Breast epithelium (tissue), 4 donors: ENCODE data around the gene GPR31. TPM values are rescaled to one million over a fixed set of nuclear protein-coding genes. Genes with fewer than 3 reads are reported as not detected.

Source experiments
- DNase-seq, 2 donors: peaks; one replicate each; pipeline ENCODE4 v3.0.0-alpha.2; 2019; ENCODE audit warnings: low spot score in 2 of 2
- H3K27ac ChIP-seq, 2 donors: fragments of 200-600 bp; sonication (generic) in 1 of 2; one replicate each; pipeline ENCODE4 v1.5.1; 2016 to 2019; ENCODE audit warnings: mild to moderate bottlenecking in 1 of 2
- H3K27me3 ChIP-seq, 2 donors: fragments of 200-600 bp; sonication (generic) in 1 of 2; one replicate each; pipeline versions ENCODE4 v1.5.1 to v1.6.0; 2017 to 2019; ENCODE audit warnings: control low read depth in 1 of 2, mild to moderate bottlenecking in 1 of 2
- H3K36me3 ChIP-seq: fragments of 200-600 bp; one replicate; pipeline ENCODE4 v1.5.1; 2019
- H3K4me1 ChIP-seq, 2 donors: fragments of 200-600 bp; sonication (generic); one replicate each; pipeline ENCODE4 v1.5.1; 2016 to 2019; ENCODE audit warnings: control low read depth in 1 of 2
- H3K4me3 ChIP-seq, 3 donors: fragments of 200-600 bp; sonication (generic); 1 replicate in 2 of 3; 2 replicates in 1 of 3; pipeline ENCODE4 v1.5.1; 2016 to 2019; ENCODE audit warnings: mild to moderate bottlenecking in 3 of 3, moderate library complexity in 2 of 3
- H3K9me3 ChIP-seq, 2 donors: fragments of 200-600 bp; sonication (generic) in 1 of 2; one replicate each; pipeline ENCODE4 v1.5.1; 2016 to 2019; ENCODE audit warnings: control low read depth in 1 of 2
- CTCF ChIP-seq, 3 donors: fragments of 450-650 bp; IDR thresholded peaks; one replicate each; pipeline ENCODE4 v1.5.1; 2016 to 2017; ENCODE audit warnings: antibody characterized with exemption in 3 of 3, mild to moderate bottlenecking in 3 of 3, moderate library complexity in 3 of 3
- POLR2A ChIP-seq: fragments of 450-650 bp; IDR thresholded peaks from one replicate; pipeline ENCODE4 v1.6.1; 2016; ENCODE audit warnings: antibody characterized with exemption, mild to moderate bottlenecking, moderate library complexity
- POLR2AphosphoS5 ChIP-seq, 3 donors: sonication (generic); formaldehyde crosslinking; IDR thresholded peaks; one replicate each; pipeline ENCODE4 v1.6.1; 2017; ENCODE audit warnings: antibody characterized with exemption in 3 of 3
- intact Hi-C: fragments of 100-400 bp; cut with DNase I; formaldehyde crosslinking; loops from one replicate; pipeline ENCODE4 v1.15.1; 2023; ENCODE audit warnings: low total_unique reads
- total RNA-seq, 3 donors: library from RNA; depleted of rRNA; stranded (reverse); fragments of >200 nt; gene quantifications; one replicate each; pipeline ENCODE4 v1.1.0, GENCODE V29; 2016

The GPR31 gene
- total RNA-seq, 3 donors from 2014 or later, result not detected

- no peak for TF ChIP-seq POLR2AphosphoS5 (IDR thresholded peaks at IDR 0.05)
- TF ChIP-seq POLR2A, result no peak
- no peak for TF ChIP-seq CTCF (IDR thresholded peaks at IDR 0.05)
- intact Hi-C loops, result no loop called here
- no peaks in the 10 kb centered on the region for H3K27me3 ChIP-seq
- no peaks in the 10 kb centered on the region for H3K36me3 ChIP-seq
- no peaks in the 10 kb centered on the region for H3K9me3 ChIP-seq
- no peaks in the 10 kb centered on the region for H3K4me1 ChIP-seq
- H3K27ac ChIP-seq, result no peak overlapping the region
- no peak for DNase-seq
- H3K4me3 ChIP-seq, result no peak overlapping the region
Measured at GRCh38 chr6:167109651-167110050, 48.1 kb downstream of the GPR31 start.

- no peak overlapping the region for H3K27ac ChIP-seq
- no peaks in the 10 kb centered on the region for H3K36me3 ChIP-seq
- no peak overlapping the region for H3K4me3 ChIP-seq
- no peaks in the 10 kb centered on the region for H3K9me3 ChIP-seq
- TF ChIP-seq POLR2AphosphoS5 (IDR thresholded peaks at IDR 0.05), result no peak
- TF ChIP-seq POLR2A, result no peak
- no peak for TF ChIP-seq CTCF (IDR thresholded peaks at IDR 0.05)
- no peaks in the 10 kb centered on the region for H3K4me1 ChIP-seq
- peak in 1 of 2 donors; percentile 24 for DNase-seq
- H3K27me3 ChIP-seq, result no peaks in the 10 kb centered on the region
- intact Hi-C loops, result no loop called here
Measured at GRCh38 chr6:167108278-167108677, 49.5 kb downstream of the GPR31 start.

- no peaks in the 10 kb centered on the region for H3K9me3 ChIP-seq
- no peaks in the 10 kb centered on the region for H3K27me3 ChIP-seq
- no peak overlapping the region for H3K4me3 ChIP-seq
- no peaks in the 10 kb centered on the region for H3K4me1 ChIP-seq
- no peak for TF ChIP-seq CTCF (IDR thresholded peaks at IDR 0.05)
- TF ChIP-seq POLR2A, result no peak
- no peak for TF ChIP-seq POLR2AphosphoS5 (IDR thresholded peaks at IDR 0.05)
- H3K36me3 ChIP-seq, result no peaks in the 10 kb centered on the region
- no peak overlapping the region for H3K27ac ChIP-seq
- intact Hi-C loops, result no loop called here
- peak in 1 of 2 donors; percentile 7 for DNase-seq
Measured at GRCh38 chr6:167107787-167108186, 50.0 kb downstream of the GPR31 start.

GRCh38 chr6:167106406-167106805, 51.4 kb downstream of the GPR31 start:
- Histone ChIP-seq H3K4me1 (no peaks in the 10 kb centered on the region), H3K27me3 (no peaks in the 10 kb centered on the region), H3K4me3 (no peak overlapping the region), H3K9me3 (no peaks in the 10 kb centered on the region), H3K36me3 (no peaks in the 10 kb centered on the region), H3K27ac (no peak overlapping the region)
- no peak for DNase-seq
- TF ChIP-seq POLR2A, result no peak
- no peak for TF ChIP-seq POLR2AphosphoS5 (IDR thresholded peaks at IDR 0.05)
- TF ChIP-seq CTCF (IDR thresholded peaks at IDR 0.05), result no peak
- intact Hi-C loops, result no loop called here

Other genes with a start within 250 kb of the GPR31 start
- 10 to 100 TPM; 35.1 to 82.9 (median 80.6) TPM for gene RNASET2, start 201.4 kb downstream of the GPR31 start, total RNA-seq
- 10 to 100 TPM; 11.2 to 32.6 (median 22.6) TPM for gene CEP43, start 158.6 kb downstream of the GPR31 start, total RNA-seq
- gene CCR6, start 34.9 kb downstream of the GPR31 start, total RNA-seq, result under 1 TPM in 1 of 3 donors, not detected in 2; 0.73 TPM
- not detected for gene UNC93A, start 133.3 kb upstream of the GPR31 start, total RNA-seq
- not detected for gene TTLL2, start 167.1 kb upstream of the GPR31 start, total RNA-seq